ENCODE measurements around the gene DPH2. TPM values are rescaled to one million over a fixed set of nuclear protein-coding genes. Genes with fewer than 3 reads are reported as not detected.

DPH2 gene
- total and polyA plus RNA-seq, 12 donors, result 12.0 to 48.0 (median 24.5) TPM

GRCh38 chr1:43971336-43971980, 1.6 kb downstream of the DPH2 start:
- no peaks in the 10 kb centered on the region for H3K9me3 ChIP-seq (replicated peaks in 1 of 3)
- intact Hi-C loops (cut with DNase I), result no loop called here
- peaks cover 0 to 22% of the 10 kb centered on the region in 2 donors for H3K36me3 ChIP-seq (replicated peaks in 1 of 2)
- 83 to 89% (median 86%) methylated on average over 12 to 17 of the region's 17 CpGs for WGBS, 4 donors
- no peak overlapping the region for H3K4me3 ChIP-seq
- DNase-seq, result no peak
- H3K27me3 ChIP-seq, result no peaks in the 10 kb centered on the region
- no peak overlapping the region for H3K27ac ChIP-seq
- H3K4me1 ChIP-seq (replicated peaks in 1 of 2), result peaks cover 19 to 29% of the 10 kb centered on the region in 2 donors
- TF ChIP-seq POLR2A (IDR thresholded peaks at IDR 0.05) (no peak), CTCF (IDR thresholded peaks at IDR 0.05) (no peak)

DNA sequence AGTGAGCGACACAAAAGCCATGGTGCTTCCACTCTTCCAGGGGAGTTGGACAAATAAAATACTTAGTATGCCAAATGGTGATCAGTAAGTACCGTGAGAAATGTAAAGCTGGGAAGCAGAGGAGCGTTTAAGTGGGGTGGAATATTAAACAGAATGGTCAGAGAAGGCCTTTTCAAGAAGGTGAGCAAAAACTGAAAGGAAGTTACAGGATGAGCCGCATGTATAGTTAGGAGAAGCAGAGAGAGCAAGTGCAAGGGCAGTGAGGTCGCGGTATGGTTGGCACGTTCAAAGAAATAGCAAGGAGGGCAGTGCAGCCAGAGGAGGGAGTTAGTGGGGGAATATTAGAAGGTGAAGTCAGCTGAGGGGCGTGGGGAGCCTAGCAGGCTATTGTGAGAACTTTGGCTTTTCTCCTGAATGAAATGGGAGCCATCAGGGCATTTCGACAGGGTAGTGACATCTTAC, 4.2 kb downstream of the DPH2 start:
- DNase-seq, result no peak
- TF ChIP-seq POLR2A (IDR thresholded peaks at IDR 0.05) (no peak), CTCF (IDR thresholded peaks at IDR 0.05) (no peak)
- peaks cover 21 to 52% of the 10 kb centered on the region in 2 donors for H3K4me1 ChIP-seq (replicated peaks in 1 of 2)
- intact Hi-C loops (cut with DNase I), result no loop called here
- peak overlapping the region in 4 of 5 donors; percentile 91 to 98 (median 94) for H3K27ac ChIP-seq
- H3K36me3 ChIP-seq (replicated peaks in 1 of 2), result peaks cover 0 to 33% of the 10 kb centered on the region in 2 donors
- no peaks in the 10 kb centered on the region for H3K27me3 ChIP-seq
- 37 to 42% (median 40%) methylated on average over 9 of the region's 9 CpGs for WGBS, 4 donors
- H3K4me3 ChIP-seq, result peak overlapping the region in 3 of 4 donors; percentile 80 to 97 (median 85)
- H3K9me3 ChIP-seq (replicated peaks in 1 of 3), result no peaks in the 10 kb centered on the region

DNA sequence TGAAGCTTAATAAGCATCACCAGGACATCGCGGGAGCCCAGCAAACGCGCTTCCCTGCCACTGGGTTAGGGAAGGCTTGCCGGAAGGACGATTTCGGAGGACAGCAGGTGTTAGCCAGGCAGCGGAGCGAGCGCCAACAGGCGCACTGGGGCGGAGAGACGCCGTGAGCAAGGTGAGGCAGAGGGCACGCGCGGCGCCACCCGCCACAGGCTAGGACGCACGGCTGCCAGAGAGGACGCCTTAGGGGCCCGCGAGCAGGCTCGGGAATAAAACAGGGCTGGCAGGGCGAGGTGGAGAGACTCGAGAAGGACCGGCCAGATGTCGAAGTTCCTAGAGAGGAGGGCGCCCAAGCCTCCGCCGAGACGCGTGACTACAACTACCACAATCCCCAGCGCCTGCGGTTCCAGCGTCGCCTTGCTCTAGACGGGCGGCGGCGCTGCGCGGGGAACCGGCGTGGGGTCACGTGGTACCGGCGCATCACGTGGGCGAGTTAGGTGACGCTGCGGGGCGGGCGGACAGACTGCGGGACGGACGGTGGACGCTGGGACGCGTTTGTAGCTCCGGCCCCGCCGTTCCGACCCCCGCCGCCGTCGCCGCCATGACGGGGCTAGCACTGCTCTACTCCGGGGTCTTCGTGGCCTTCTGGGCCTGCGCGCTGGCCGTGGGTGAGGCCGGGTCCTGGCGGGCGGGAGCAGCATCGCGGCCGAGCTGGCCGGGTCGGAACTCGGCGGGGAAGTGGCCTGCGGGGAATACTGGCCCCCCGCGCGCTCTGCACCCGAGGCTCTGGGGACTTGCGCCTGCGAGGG, 4.8 kb downstream of the DPH2 start, which contains the start of gene ATP6V0B:
Gene ATP6V0B, plus strand, starts transcription at position 518 of the 806 bp plus-strand sequence. Its CDS starts 81 bp downstream, at position 599.
- Histone ChIP-seq H3K27me3 (no peaks in the 10 kb centered on the region), H3K9me3 (replicated peaks in 1 of 3) (no peaks in the 10 kb centered on the region), H3K4me3 (peak within 1 kb of the TSS; percentile 56 to 97 (median 82)), H3K27ac (peak within 1 kb of the TSS; percentile 80 to 98 (median 92)), H3K36me3 (replicated peaks in 1 of 2) (peaks cover 0 to 33% of the 10 kb centered on the region in 2 donors), H3K4me1 (replicated peaks in 1 of 2) (peaks cover 22 to 52% of the 10 kb centered on the region in 2 donors)
- WGBS, 4 donors, result 0 to 1% (median 0%) methylated on average over 8 to 93 of the region's 93 CpGs
- peak; percentile 94 to 98 (median 97) for DNase-seq
- TF ChIP-seq POLR2A (IDR thresholded peaks at IDR 0.05) (peak; percentile 59 to 92), CTCF (IDR thresholded peaks at IDR 0.05) (peak in 4 of 6 experiments; percentile 7 to 63 (median 48))
- intact Hi-C loops (cut with DNase I), result no loop called here

Measured in adrenal gland (tissue), 12 donors.